DOHH2 (cell line): ENCODE results near the gene DNAJC22.

Source experiments
- H3F3A ChIP-seq: fragments of 200-600 bp; sonication (generic), shearing (Covaris generic); 2 replicates; pipeline ENCODE4 v1.6.0; 2016; ENCODE audit warnings: antibody characterized with exemption, mild to moderate bottlenecking; ENCODE audit not compliant: control insufficient read depth, insufficient read depth
- H3K27ac ChIP-seq: fragments of 200-600 bp; sonication (generic); 2 replicates; pipeline ENCODE4 v1.5.1; 2014; ENCODE audit warnings: low read depth, mild to moderate bottlenecking, low read length, moderate library complexity
- H3K27me3 ChIP-seq: fragments of 200-600 bp; sonication (generic); 2 replicates; pipeline ENCODE4 v1.6.1; 2014; ENCODE audit warnings: mild to moderate bottlenecking, low read length, mixed read lengths; ENCODE audit not compliant: control insufficient read depth
- H3K36me3 ChIP-seq: fragments of 200-600 bp; sonication (generic); 2 replicates; pipeline ENCODE4 v1.6.1; 2014; ENCODE audit warnings: mild to moderate bottlenecking, low read length, moderate library complexity, mixed read lengths; ENCODE audit not compliant: control insufficient read depth
- H3K4me1 ChIP-seq: fragments of 200-600 bp; sonication (generic); 2 replicates; pipeline ENCODE4 v1.6.1; 2014; ENCODE audit warnings: mild to moderate bottlenecking, low read length, mixed read lengths; ENCODE audit not compliant: control insufficient read depth
- H3K4me2 ChIP-seq: fragments of 200-600 bp; sonication (generic); 2 replicates; pipeline ENCODE4 v1.6.0; 2014; ENCODE audit warnings: mild to moderate bottlenecking, low read length, moderate library complexity
- H3K4me3 ChIP-seq: fragments of 200-600 bp; sonication (generic); 2 replicates; pipeline ENCODE4 v1.5.1; 2014; ENCODE audit warnings: mild to moderate bottlenecking, low read length, mixed read lengths
- H3K79me2 ChIP-seq: fragments of 200-600 bp; sonication (generic); 2 replicates; pipeline ENCODE4 v1.6.1; 2014; ENCODE audit warnings: mild to moderate bottlenecking, low read length, mixed read lengths; ENCODE audit not compliant: control insufficient read depth
- H3K9me2 ChIP-seq: fragments of 200-600 bp; sonication (generic); replicated peaks from 2 replicates; pipeline ENCODE4 v1.6.1; 2014; ENCODE audit warnings: mild to moderate bottlenecking, low read length, mixed read lengths; ENCODE audit not compliant: control insufficient read depth
- H3K9me3 ChIP-seq: fragments of 200-600 bp; sonication (generic); 2 replicates; pipeline ENCODE4 v1.6.1; 2014; ENCODE audit warnings: antibody characterized with exemption, low read length, mixed read lengths; ENCODE audit not compliant: control insufficient read depth, insufficient read depth
- H4K20me1 ChIP-seq: fragments of 200-600 bp; sonication (generic); 2 replicates; pipeline ENCODE4 v1.6.0; 2014; ENCODE audit warnings: low read depth, mild to moderate bottlenecking, antibody characterized with exemption, low read length, moderate library complexity; ENCODE audit not compliant: control insufficient read depth, insufficient read depth
- CTCF ChIP-seq: fragments of 200-600 bp; sonication (generic); IDR thresholded peaks from one replicate; pipeline ENCODE4 v1.5.1; 2014; ENCODE audit warnings: antibody characterized with exemption, mild to moderate bottlenecking, low read depth, low read length; ENCODE audit not compliant: poor library complexity, severe bottlenecking
- EZH2phosphoT487 ChIP-seq: fragments of 200-600 bp; sonication (generic); IDR thresholded peaks from 2 replicates; pipeline ENCODE4 v1.6.1; 2017; ENCODE audit warnings: borderline replicate concordance, mild to moderate bottlenecking, antibody characterized with exemption, low read length, moderate library complexity, mixed read lengths

DNAJC22 gene

GRCh38 chr12:49301760-49302159 lies 44.9 kb upstream of the DNAJC22 start:
- H3K9me2 ChIP-seq = no peaks in the 10 kb centered on the region
- peaks cover 17% of the 10 kb centered on the region for H3K4me1 ChIP-seq
- peak overlapping the region; percentile 36; the same call in 1 of the 2 replicates for H3K4me2 ChIP-seq
- no peaks in the 10 kb centered on the region for H3F3A ChIP-seq
- no peak for TF ChIP-seq CTCF
- TF ChIP-seq EZH2phosphoT487 = no peak
- no peaks in the 10 kb centered on the region for H3K9me3 ChIP-seq
- no peak overlapping the region for H3K27ac ChIP-seq
- no peak overlapping the region for H3K4me3 ChIP-seq
- peaks cover 21% of the 10 kb centered on the region for H3K27me3 ChIP-seq
- H4K20me1 ChIP-seq = no peaks in the 10 kb centered on the region
- no peaks in the 10 kb centered on the region for H3K79me2 ChIP-seq
- no peaks in the 10 kb centered on the region for H3K36me3 ChIP-seq

- Histone ChIP-seq H3K9me3 (no peaks in the 10 kb centered on the region), H3K4me3 (no peak overlapping the region), H3F3A (no peaks in the 10 kb centered on the region), H3K27ac (no peak overlapping the region), H4K20me1 (no peaks in the 10 kb centered on the region), H3K4me1 (peaks cover 6% of the 10 kb centered on the region), H3K4me2 (no peak overlapping the region), H3K79me2 (no peaks in the 10 kb centered on the region), H3K9me2 (no peaks in the 10 kb centered on the region), H3K27me3 (0 out of 2 replicates have a peak, but pooled peaks cover 10% of the 10 kb centered on the region), H3K36me3 (no peaks in the 10 kb centered on the region)
- TF ChIP-seq CTCF (no peak), EZH2phosphoT487 (no peak)
These were observed 42.5 kb upstream of the DNAJC22 start for GRCh38 chr12:49304161-49304560.

DNA sequence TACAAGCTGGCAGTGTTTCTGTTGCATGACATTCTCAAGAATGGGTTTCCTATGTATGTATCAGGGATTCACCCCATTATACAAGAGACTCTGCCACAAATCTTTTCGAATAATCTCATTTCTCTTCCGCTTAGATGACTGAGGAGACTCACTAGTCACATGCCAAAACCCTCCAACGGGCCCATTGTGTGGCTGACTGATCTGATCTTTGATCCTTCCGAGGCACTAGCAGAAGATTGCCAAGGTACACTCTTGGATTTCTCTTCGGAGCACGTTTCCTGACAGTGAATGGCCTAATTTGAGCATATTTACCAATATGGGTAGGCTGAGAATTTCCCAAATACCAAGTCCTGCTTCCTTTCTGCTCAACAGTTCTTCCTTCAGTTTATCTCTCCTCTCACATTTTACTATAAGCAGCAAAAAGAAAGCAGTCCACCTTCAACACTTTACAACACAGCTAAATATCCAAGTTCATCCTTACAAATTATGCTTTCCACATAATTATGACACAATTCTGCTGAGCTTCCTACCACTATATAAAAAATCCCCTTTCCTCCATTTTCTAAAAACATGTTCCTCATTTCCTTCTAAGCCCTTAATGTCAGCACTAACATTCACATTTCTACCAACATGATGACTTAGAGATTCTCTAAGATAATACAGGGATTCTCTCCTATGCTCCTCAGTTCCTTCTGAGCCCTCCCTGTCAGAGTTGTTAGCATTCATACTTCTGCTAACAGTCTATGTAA lies 40.8 kb upstream of the DNAJC22 start:
- no peaks in the 10 kb centered on the region for H3K36me3 ChIP-seq
- H3K27ac ChIP-seq = no peak overlapping the region
- H4K20me1 ChIP-seq = no peaks in the 10 kb centered on the region
- no peaks in the 10 kb centered on the region for H3K79me2 ChIP-seq
- peaks cover 6% of the 10 kb centered on the region for H3K4me1 ChIP-seq
- H3K27me3 ChIP-seq = 0 out of 2 replicates have a peak, but pooled peaks cover 11% of the 10 kb centered on the region
- H3K9me3 ChIP-seq = no peaks in the 10 kb centered on the region
- no peaks in the 10 kb centered on the region for H3K9me2 ChIP-seq
- H3F3A ChIP-seq = no peaks in the 10 kb centered on the region
- TF ChIP-seq CTCF (no peak), EZH2phosphoT487 (no peak)
- H3K4me3 ChIP-seq = no peak overlapping the region
- no peak overlapping the region for H3K4me2 ChIP-seq
